GM19438 (cell line): ENCODE data around the gene TMEM54.
"Not testable (repeated sequence)": the region's sequence is repeated elsewhere in the genome, so short reads cannot be mapped to it uniquely, and the experiment has no call there.

Experiments used
- ATAC-seq: cut with Tn5 transposase; IDR thresholded peaks from one replicate; pipeline ENCODE4 v1.9.1; 2021; ENCODE audit warnings: low read depth; ENCODE audit not compliant: unreplicated experiment

TMEM54 gene

GRCh38 chr1:32919811-32920733 is 18.9 kb upstream of the TMEM54 start:
- ATAC-seq, result no peak

DNA sequence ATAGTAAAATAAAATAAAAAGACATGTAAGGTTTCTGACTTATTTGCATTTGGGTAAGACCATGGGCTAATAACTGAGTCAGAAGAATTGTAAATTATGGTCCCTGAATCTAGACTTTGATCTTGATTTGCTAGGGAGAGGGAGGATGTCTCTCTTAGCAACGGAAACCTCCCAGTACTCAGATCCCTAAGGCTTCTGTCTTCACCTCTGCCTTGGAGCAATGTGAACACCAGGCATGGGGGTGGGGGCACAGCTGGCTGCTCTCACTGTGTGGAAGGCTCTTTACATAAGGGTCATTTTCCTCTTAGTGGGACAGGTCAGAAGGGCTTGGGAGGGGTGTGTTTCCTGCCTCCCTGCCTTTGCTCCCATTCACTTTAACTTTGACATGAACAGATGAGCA is 17.0 kb upstream of the TMEM54 start:
- ATAC-seq, result no peak

DNA sequence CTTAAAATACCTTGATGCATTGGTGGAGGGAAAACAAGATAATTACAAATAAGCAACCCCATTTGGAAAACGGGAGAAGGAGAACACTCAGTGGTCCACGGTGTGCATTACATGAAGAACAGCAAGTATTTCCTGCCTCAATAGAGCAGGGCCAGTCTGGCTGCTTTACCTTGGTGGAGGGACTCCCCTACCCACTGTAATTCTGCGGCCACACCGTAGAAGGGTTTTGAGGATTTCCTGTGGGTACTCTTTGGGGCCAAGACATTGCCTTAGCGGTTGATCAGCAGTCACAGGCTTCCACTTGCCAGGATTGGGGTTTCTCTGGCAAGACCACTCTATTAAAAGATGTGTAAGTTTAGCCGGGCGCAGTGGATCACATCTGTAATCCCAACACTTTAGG is 16.3 kb upstream of the TMEM54 start:
- ATAC-seq, result no peak

GRCh38 chr1:32915766-32916706 is 14.8 kb upstream of the TMEM54 start:
- no peak for ATAC-seq

DNA sequence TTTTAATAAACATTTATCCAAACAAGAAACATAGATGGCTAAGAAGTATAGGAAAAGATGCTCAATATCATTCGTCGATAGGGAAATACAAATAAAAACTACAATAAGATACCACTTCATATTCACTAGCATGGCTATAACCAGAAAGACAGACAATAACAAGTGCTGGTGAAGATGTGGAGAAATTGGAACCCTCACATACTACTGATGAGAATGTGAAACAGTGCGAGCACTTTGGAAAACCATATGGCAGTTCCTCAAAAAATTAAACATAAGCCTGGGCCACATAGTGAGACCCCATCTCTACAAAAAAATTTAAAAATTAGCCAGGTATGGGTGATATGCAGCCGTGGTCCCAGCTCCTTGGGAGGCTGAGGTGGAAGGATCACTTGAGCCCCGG is 9.1 kb upstream of the TMEM54 start:
- no peak for ATAC-seq

DNA sequence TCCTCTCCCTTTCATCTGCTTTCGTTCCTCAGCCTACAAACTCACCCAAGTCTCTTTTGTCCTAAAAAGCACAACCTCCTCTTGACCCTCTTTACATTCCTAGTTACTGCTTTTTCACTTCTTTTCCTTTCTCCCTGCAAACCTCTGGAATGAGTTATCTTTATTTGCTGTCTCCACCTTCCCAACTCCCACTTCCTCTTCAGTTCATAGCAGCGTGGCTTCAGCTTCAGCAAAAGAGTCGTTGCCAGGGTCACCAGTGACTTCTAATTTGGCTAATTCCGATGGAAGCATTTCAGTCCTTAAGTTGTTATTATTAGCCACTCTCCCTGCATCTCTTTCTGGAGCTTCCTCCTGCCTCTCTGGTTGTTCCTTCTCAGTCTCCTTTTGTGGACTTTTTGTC is 6.2 kb upstream of the TMEM54 start:
- ATAC-seq, result no peak

DNA sequence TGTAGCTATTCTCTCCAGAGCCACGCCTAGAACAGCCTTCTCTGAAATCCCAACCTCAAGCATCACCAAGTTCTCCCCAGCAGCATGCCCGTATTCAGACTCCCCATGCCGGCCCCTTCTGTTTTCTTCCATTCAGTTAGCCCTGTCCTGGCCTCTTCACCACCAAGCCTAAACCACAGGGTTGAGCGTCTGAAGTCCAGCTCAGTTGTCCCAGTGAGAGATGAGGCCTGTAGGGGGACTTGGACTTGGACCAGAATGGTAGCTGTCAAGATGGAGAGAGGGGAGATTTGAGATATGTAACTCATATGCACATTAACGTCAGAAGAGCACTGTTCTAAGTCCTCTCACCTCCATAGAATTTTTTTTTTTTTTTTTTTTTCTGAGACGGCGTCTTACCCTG is 5.5 kb upstream of the TMEM54 start:
- ATAC-seq, result no peak

GRCh38 chr1:32905588-32905987 is 4.4 kb upstream of the TMEM54 start:
- not testable (repeated sequence) for ATAC-seq

GRCh38 chr1:32904797-32905196 is 3.6 kb upstream of the TMEM54 start:
- ATAC-seq, result no peak

DNA sequence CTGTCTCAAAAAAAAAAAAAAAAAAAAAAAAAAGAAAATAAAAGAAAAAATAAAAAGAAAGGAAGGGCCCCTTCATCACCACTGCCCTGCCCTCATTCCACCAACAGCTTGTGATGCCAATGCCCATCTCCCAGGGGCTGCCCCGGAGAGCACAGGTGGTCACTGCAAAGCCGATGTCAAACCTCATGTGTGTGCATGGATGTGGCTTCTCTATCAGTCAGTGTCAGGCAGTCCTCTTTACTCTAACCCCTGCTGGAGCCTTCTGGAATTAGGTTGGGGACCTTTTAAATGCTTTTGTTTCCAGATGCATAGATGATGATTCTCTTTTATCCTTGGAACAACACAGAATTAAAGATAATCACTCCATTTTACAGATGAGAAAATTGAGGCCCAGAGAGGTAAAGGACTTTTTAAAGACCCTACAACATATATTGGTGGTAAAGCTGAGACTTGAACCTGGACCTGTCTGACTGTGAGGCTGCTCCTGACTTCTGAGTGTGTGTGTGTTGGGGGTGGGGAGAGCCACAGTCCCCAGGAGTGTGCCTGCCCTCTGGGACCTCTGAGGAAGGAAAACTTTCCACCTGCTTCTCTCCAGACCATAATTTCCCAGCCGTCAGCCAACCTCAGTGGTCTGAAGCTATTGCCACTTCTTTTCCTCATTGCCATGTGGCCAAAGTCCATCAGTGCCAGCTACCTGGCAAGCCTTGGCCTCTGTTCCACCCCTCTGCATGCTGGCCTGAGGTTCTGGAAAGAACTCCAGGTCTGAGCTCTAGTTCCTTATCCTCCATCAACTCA is 3.0 kb upstream of the TMEM54 start:
- no peak for ATAC-seq

DNA sequence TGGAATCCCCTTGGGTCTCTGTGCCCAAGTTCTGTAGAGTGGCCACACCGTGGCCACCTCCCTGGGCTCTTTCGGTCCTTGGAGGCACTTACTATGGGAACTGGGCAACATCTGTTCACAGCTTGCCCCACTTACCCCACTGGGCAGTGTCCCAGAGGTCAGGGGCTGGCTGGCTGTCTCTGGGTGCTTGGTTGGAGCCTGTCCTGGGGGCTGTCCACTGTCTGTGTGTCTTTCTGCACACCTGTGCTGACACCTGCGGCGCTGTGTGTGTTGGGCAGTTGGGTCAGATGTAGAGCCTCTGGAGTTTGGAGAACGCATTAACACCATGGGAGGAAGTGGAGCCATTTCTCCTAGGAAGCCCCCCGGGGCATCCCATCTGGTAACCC is 1.3 kb upstream of the TMEM54 start:
- ATAC-seq, result no peak

- ATAC-seq, result no peak
Observed at GRCh38 chr1:32901823-32902534, 790 bp upstream of the TMEM54 start.

GRCh38 chr1:32900371-32900955 is 726 bp downstream of the TMEM54 start:
- no peak for ATAC-seq

DNA sequence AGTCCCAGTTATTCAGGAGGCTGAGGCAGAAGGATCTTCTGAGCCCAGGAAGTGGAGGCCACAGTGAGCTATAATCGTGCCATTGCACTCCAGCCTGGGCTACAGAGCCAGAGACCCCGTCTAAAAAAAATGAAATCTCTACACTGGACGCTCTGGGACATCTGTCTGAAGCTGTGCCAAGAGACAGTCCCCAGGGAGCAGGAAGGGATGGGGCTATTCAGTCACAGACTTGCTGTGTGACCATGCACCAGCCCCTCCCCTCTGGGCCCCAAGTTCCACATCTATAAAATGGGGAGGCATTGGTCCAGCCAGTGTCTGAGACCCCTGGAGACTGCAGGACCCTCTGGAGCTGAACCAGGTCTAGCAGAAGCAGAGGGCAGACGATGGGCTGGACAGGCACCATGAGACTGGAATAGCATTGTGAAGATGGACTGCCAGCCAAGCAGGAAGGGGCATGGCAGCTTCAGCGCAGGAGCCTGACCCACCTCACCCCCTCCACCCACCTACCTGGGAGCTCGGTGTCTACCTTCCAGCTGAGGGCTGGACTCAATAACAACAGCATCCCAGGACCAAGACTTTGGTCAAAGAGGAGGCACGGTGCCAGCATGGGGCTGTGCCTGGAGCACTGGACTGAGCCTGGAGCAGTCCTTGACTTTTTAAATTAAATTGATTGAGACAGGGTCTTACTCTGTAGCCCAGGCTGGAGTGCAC is 1.4 kb downstream of the TMEM54 start:
- ATAC-seq, result no peak

GRCh38 chr1:32898958-32899357 is 2.2 kb downstream of the TMEM54 start:
- ATAC-seq, result no peak

- ATAC-seq, result no peak
Observed at GRCh38 chr1:32898056-32898455, 3.1 kb downstream of the TMEM54 start.

GRCh38 chr1:32897082-32898049 is 3.8 kb downstream of the TMEM54 start:
- ATAC-seq, result no peak

- no peak for ATAC-seq
Observed at GRCh38 chr1:32896451-32896850, 4.7 kb downstream of the TMEM54 start.
